Activated CD8-positive, alpha-beta memory T cell treated with anti-CD3 and anti-CD28 coated beads for 48 hours (primary cell): Measurements from ENCODE around the gene UNC80.
"Not testable (repeated sequence)": the region's sequence is repeated elsewhere in the genome, so short reads cannot be mapped to it uniquely, and the experiment has no call there.

ENCODE experiments used
- DNase-seq, 3 experiments: peaks; one replicate each; pipeline ENCODE4 v3.0.0-alpha.2; 2020; ENCODE audit warnings: low read depth in 2 of 3, low spot score in 2 of 3

UNC80 gene

GRCh38 chr2:209771474-209772289 lies at the start of gene UNC80:
TSS of gene UNC80 (plus strand) at chr2:209771832. CDS start at chr2:209772073, 241 bp downstream.
- peak in 1 of 3 experiments; percentile 1 for DNase-seq

GRCh38 chr2:209726311-209726710 lies 45.3 kb upstream of the UNC80 start:
- DNase-seq: no peak

GRCh38 chr2:209727077-209727476 lies 44.6 kb upstream of the UNC80 start:
- DNase-seq: no peak

GRCh38 chr2:209734805-209735204 lies 36.8 kb upstream of the UNC80 start:
- no peak for DNase-seq

- no peak for DNase-seq
Observed at GRCh38 chr2:209741953-209742352, 29.7 kb upstream of the UNC80 start.

- DNase-seq: no peak
Observed at GRCh38 chr2:209753020-209753419, 18.6 kb upstream of the UNC80 start.

GRCh38 chr2:209757163-209757562 lies 14.5 kb upstream of the UNC80 start:
- DNase-seq: no peak

GRCh38 chr2:209761566-209761965 lies 10.1 kb upstream of the UNC80 start:
- DNase-seq: no peak

- DNase-seq: no peak
Observed at GRCh38 chr2:209762563-209762962, 9.1 kb upstream of the UNC80 start.

- no peak for DNase-seq
Observed at GRCh38 chr2:209763106-209763505, 8.5 kb upstream of the UNC80 start.

GRCh38 chr2:209766613-209767012 lies 5.0 kb upstream of the UNC80 start:
- no peak for DNase-seq

- no peak for DNase-seq
Observed at GRCh38 chr2:209767316-209767715, 4.3 kb upstream of the UNC80 start.

GRCh38 chr2:209768557-209768956 lies 3.1 kb upstream of the UNC80 start:
- DNase-seq: no peak

- no peak for DNase-seq
Observed at GRCh38 chr2:209772290-209772685, 656 bp downstream of the UNC80 start.

GRCh38 chr2:209773377-209773776 lies 1.7 kb downstream of the UNC80 start:
- DNase-seq: no peak

- DNase-seq: no peak
Observed at GRCh38 chr2:209787416-209787815, 15.8 kb downstream of the UNC80 start.

GRCh38 chr2:209788925-209789324 lies 17.3 kb downstream of the UNC80 start:
- no peak for DNase-seq

- no peak for DNase-seq
Observed at GRCh38 chr2:209790066-209790728, 18.6 kb downstream of the UNC80 start.

- DNase-seq: no peak
Observed at GRCh38 chr2:209791151-209791550, 19.5 kb downstream of the UNC80 start.

GRCh38 chr2:209795425-209795824 lies 23.8 kb downstream of the UNC80 start:
- not testable (repeated sequence) for DNase-seq

- no peak for DNase-seq
Observed at GRCh38 chr2:209805351-209805750, 33.7 kb downstream of the UNC80 start.

GRCh38 chr2:209806318-209806717 lies 34.7 kb downstream of the UNC80 start:
- DNase-seq: no peak

GRCh38 chr2:209808521-209808920 lies 36.9 kb downstream of the UNC80 start:
- DNase-seq: no peak
